GM21825 (cell line): ENCODE data around the gene SEC61A2.
"Not testable (repeated sequence)": the region's sequence is repeated elsewhere in the genome, so short reads cannot be mapped to it uniquely, and the experiment has no call there.

ENCODE experiments used
- ATAC-seq: cut with Tn5 transposase; IDR thresholded peaks from one replicate; pipeline ENCODE4 v1.9.1; 2021; ENCODE audit warnings: mild to moderate bottlenecking, moderate library complexity; ENCODE audit not compliant: unreplicated experiment

Gene SEC61A2

GRCh38 chr10:12129222-12130111 is at the start of gene SEC61A2:
TSS of gene SEC61A2 (plus strand) at chr10:12129677. CDS start at chr10:12129788, 111 bp downstream.
- ATAC-seq, result peak; percentile 88

DNA sequence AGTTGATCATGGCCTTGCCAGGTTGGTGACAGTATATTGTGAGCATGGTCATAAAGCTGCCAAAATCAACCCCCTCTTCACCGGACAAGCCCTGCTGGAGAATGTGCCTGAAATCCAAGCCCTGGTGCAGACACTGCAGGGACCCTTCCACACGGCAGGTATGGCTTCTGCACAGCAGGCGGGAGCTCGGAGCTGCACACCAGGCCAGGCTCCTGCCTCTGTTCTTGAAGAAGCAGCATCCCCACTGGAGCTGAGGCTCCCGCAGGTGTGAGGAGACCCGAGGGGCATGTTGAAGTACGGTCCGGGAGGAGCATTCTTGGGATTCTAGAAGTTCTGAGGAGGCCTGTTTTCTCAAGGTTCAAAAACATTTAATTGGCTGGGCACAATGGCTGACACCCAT is 48.0 kb upstream of the SEC61A2 start:
- ATAC-seq, result no peak

- no peak for ATAC-seq
These were observed 47.5 kb upstream of the SEC61A2 start for GRCh38 chr10:12081879-12082557.

DNA sequence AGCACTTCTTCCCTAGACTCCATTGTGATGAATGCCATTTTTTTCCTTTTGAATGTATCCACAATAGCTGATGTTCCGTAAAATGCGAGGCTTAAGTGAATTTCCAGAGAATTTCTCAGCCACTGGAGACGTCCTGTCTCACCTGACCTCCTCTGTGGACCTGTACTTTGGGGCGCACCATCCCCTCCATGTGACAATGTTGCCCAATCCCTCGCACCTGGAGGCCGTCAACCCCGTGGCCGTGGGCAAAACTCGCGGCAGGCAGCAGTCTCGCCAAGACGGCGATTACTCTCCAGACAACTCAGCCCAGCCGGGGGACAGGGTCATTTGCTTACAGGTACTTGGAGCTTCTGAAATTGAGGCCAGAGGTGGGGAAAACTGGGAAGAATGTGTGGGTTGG is 40.6 kb upstream of the SEC61A2 start:
- ATAC-seq, result no peak

DNA sequence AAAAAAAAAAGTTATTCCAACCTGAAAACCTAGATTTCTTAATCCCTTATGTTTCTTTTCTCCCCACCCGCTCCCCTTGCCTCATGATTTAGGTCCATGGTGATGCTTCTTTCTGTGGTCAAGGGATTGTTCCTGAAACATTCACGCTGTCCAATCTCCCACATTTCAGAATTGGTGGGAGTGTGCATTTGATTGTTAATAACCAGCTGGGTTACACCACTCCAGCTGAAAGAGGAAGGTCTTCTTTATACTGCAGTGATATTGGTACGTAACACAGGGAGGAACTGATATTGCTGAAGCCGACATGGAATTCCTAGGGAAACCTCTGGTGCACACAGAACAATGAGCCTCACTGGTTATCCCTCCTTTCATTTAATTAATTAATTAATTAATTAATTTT is 38.1 kb upstream of the SEC61A2 start:
- ATAC-seq, result no peak

DNA sequence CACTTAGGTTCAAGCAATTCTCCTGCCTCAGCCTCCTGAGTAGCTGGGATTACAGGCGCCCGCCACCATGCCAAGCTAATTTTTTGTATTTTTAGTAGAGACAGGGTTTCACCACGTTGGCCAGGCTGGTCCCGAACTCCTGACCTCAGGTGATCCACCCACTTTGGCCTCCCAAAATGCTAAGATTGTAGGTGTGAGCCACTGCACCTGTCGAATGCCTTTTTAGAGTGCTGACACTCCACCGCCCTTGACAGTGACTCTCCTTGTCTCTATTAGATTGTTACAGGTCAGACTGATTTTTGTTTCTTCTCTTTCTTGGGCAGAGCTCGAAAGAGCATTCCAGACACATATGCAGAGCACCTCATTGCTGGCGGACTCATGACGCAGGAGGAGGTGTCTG is 32.1 kb upstream of the SEC61A2 start:
- not testable (repeated sequence) for ATAC-seq

GRCh38 chr10:12097791-12098190 is 31.7 kb upstream of the SEC61A2 start:
- no peak for ATAC-seq

GRCh38 chr10:12098966-12099365 is 30.5 kb upstream of the SEC61A2 start:
- ATAC-seq, result no peak

DNA sequence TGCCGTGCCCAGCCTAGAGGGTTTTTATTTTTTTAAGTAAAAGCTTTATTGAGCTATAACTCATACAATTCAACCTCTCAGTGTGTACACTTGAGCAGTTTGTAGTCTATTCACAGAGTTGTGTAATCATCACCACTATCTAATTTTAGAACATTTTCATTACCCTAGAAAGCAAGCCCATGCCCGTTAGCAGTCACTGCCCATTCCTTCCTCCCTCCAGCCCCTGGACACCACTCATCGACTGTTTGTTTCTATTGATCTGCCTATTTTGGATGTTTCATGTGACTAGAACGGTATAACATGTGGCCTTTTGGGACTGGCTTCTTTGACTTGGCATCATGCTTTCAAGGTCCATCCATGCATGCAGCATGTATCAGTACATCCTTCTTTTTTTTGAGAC is 25.7 kb upstream of the SEC61A2 start:
- ATAC-seq, result no peak

DNA sequence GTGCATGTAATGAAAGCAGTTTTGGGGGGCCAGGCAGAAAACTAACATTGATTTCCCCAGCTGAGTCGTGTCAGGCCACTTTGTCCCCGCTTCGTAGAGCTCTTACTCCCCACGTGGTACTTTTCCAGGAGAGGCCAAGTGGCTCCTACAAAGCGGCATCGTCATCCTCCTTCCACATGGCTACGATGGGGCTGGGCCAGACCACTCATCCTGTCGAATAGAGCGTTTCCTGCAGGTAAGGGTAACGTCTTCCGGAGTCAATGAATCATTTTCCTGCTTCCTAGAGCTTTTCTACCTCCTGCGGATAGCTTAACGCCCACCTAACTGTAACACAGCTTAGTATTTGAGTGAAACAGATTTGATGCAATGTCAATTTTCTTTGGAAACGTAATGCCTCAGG is 21.7 kb upstream of the SEC61A2 start:
- no peak for ATAC-seq

- no peak for ATAC-seq
These were observed 20.2 kb upstream of the SEC61A2 start for GRCh38 chr10:12109286-12109685.

- ATAC-seq, result no peak
These were observed 17.9 kb upstream of the SEC61A2 start for GRCh38 chr10:12111528-12111927.

GRCh38 chr10:12113627-12114026 is 15.8 kb upstream of the SEC61A2 start:
- no peak for ATAC-seq

GRCh38 chr10:12121673-12122072 is 7.8 kb upstream of the SEC61A2 start:
- no peak for ATAC-seq

DNA sequence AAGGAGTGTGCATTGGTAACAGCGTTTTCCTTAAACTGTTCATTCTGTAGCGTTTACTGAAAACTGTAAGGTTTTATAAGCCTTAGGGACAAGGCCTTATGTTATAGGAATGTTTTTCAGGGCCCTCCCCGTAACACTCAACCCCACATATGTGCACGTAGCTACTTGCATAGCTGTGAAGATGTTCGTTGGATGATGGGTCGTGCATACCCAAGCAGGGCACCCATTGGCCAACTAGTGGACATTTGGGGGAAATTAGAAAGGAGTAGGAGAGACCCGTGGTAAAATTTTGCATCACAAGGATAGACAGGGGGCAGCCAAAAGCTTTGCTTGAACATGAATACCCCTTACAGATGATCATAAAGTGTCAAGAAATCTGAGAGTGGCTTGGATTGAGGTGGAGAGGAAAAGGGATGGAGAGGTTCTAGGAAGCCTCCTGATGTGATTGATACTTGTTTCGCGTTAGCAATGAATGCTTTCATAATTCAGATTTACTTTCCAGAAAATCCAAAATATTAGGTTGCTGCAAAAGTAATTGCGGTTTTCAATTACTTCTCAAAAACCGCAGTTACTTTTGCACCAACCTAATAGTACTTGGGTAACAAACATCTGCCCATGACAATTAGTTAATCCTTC is 878 bp downstream of the SEC61A2 start:
- peak; percentile 37 for ATAC-seq

DNA sequence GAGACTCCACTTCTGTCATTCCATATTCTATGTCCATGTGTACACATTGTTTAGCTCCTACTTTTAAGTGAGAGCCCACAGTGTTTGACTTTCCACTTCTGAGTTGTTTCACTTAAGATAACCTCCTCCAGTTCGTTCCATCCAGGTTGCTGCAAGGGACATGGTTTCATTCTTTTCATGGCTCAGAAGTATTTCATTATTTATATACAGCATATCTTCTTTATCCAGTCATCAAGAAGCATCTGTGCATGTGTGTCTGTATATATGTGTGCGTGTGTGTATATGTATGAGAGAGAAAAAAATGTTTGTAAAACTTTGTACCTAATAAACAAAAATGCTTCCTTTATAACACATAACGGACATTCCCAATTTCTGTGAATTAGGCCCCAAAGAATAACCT is 6.2 kb downstream of the SEC61A2 start:
- no peak for ATAC-seq

DNA sequence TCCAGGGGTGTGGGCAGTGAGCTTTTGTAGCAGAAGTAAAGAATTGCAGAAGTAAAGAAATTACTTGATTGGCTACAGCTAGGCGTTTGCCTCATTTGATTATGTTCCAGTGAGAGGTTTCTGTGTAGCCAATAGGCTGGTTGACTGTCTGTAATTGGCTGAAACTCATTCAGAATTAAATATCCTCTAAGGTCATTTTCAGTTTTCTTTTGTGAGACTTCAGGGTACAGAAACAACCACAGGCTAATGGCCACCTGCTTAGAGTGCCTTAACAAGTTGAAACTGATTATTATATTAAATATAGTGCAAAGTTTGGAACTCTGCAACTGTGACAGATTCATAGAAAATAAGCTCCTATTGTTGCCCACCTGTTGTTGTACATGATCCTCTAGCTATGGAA is 10.6 kb downstream of the SEC61A2 start:
- no peak for ATAC-seq

GRCh38 chr10:12144538-12144937 is 15.1 kb downstream of the SEC61A2 start:
- ATAC-seq, result no peak

- ATAC-seq, result no peak
These were observed 20.7 kb downstream of the SEC61A2 start for GRCh38 chr10:12150163-12150562.

- ATAC-seq, result no peak
These were observed 25.0 kb downstream of the SEC61A2 start for GRCh38 chr10:12154516-12154915.

DNA sequence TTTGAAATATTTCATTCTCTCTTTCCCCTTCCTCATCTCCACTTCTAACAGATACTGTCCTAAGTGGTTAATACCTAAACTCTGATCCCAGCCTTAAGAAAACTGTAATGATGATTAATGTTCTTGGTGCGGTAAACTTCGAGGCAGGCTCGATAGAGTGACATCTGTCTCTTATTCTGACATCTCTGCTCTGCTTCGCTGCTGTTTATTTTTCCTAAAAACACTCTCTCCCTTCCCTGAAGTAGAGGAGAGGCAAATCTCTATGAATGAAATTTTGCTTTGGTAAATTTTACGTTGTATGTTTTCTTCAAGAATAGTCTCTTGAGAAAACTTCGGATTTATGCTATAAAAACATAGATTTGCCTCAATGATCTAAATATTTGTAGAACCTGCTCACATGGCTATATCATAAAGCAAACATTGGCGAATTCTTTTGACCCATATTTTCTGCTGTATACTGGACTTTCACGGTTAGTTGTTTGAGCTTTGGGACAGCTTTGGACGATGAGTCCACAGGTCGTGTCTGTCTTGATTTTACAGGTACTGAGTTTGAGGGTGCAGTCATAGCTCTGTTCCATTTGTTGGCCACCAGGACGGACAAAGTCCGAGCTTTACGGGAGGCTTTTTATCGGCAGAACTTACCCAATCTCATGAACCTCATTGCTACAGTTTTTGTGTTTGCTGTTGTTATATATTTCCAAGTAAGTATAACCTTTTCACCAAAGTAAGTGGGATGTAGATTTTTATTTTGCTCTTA is 27.1 kb downstream of the SEC61A2 start:
- ATAC-seq, result no peak
